ENCODE results near the gene PLD5. TPM values are rescaled to one million over a fixed set of nuclear protein-coding genes. Genes with fewer than 3 reads are reported as not detected.

Gene PLD5
- total and polyA plus RNA-seq, 2 donors: 0.16 to 0.58 TPM

DNA sequence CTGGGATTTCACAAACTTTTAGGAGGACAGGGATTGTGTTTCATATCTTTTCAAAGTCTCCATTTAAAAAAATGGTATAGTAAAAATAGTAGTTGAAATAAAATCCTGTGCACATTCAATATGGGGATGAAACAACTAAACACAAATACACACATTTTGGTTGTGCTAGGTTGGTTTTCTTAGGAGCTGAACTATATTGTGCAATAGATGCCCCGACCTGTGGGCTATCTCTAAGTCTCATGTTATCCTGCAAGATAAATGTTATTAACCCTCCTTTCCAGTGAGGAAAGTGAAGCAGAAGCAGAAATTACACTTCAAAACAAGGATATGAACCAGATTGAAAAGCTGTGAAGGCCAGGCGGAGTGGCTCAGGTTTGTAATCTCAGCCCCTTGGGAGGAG, 1.3 kb upstream of the PLD5 start:
- 52% methylated on average over 2 of the region's 2 CpGs for WGBS
- no peak overlapping the region for H3K27ac ChIP-seq (ENCODE audit: low read depth)
- no peaks in the 10 kb centered on the region for H3K4me1 ChIP-seq (ENCODE audit: insufficient read depth)
- no peaks in the 10 kb centered on the region for H3K36me3 ChIP-seq (ENCODE audit: insufficient read depth)
- DNase-seq (ENCODE audit: extremely low spot score): no peak
- H3K4me3 ChIP-seq (ENCODE audit: low read depth, low read length): no peak overlapping the region

DNA sequence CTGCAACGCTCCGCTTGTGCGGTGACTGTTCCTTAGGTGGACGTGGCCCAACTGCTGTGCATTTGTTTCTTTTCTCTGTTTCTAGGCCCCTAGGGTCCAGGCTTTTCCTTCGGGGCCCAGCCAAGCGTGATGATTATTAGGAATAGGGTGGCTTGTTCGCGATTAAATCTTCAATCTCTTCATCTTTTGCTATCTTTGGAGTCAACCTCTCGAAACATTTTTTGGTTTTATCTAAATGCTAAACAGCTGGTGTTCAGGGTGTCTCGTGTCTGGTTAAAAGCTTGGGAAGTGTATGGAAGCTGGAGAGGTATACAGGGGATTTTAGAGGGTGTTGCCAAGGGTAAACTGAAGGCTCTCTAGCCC, 844 bp upstream of the PLD5 start:
- H3K4me3 ChIP-seq (ENCODE audit: low read depth, low read length): no peak overlapping the region
- 5% methylated on average over 10 of the region's 10 CpGs for WGBS

GRCh38 chr1:242523719-242524570, 552 bp downstream of the PLD5 start:
- WGBS: 1% methylated on average over 75 of the region's 85 CpGs
- no peak overlapping the region for H3K27ac ChIP-seq (ENCODE audit: low read depth)
- no peaks in the 10 kb centered on the region for H3K36me3 ChIP-seq (ENCODE audit: insufficient read depth)
- H3K4me3 ChIP-seq (ENCODE audit: low read depth, low read length): peak overlapping the region; percentile 43
- no peaks in the 10 kb centered on the region for H3K4me1 ChIP-seq (ENCODE audit: insufficient read depth)
- DNase-seq (ENCODE audit: extremely low spot score): no peak

More for the DNA sequence above, 844 bp upstream of the PLD5 start:
- H3K4me1 ChIP-seq (ENCODE audit: insufficient read depth): no peaks in the 10 kb centered on the region
- no peak for DNase-seq (ENCODE audit: extremely low spot score)
- no peaks in the 10 kb centered on the region for H3K36me3 ChIP-seq (ENCODE audit: insufficient read depth)
- H3K27ac ChIP-seq (ENCODE audit: low read depth): no peak overlapping the region

GRCh38 chr1:242522996-242523718, 1.3 kb downstream of the PLD5 start:
- Histone ChIP-seq H3K4me3 (ENCODE audit: low read depth, low read length) (no peak overlapping the region), H3K27ac (ENCODE audit: low read depth) (no peak overlapping the region), H3K4me1 (ENCODE audit: insufficient read depth) (no peaks in the 10 kb centered on the region), H3K36me3 (ENCODE audit: insufficient read depth) (no peaks in the 10 kb centered on the region)
- 2% methylated on average over 26 of the region's 26 CpGs for WGBS
- no peak for DNase-seq (ENCODE audit: extremely low spot score)

GRCh38 chr1:242522304-242522945, 2.1 kb downstream of the PLD5 start:
- no peaks in the 10 kb centered on the region for H3K4me1 ChIP-seq (ENCODE audit: insufficient read depth)
- DNase-seq (ENCODE audit: extremely low spot score): no peak
- H3K27ac ChIP-seq (ENCODE audit: low read depth): no peak overlapping the region
- H3K4me3 ChIP-seq (ENCODE audit: low read depth, low read length): no peak overlapping the region
- WGBS: 53% methylated on average over 6 of the region's 6 CpGs
- no peaks in the 10 kb centered on the region for H3K36me3 ChIP-seq (ENCODE audit: insufficient read depth)

DNA sequence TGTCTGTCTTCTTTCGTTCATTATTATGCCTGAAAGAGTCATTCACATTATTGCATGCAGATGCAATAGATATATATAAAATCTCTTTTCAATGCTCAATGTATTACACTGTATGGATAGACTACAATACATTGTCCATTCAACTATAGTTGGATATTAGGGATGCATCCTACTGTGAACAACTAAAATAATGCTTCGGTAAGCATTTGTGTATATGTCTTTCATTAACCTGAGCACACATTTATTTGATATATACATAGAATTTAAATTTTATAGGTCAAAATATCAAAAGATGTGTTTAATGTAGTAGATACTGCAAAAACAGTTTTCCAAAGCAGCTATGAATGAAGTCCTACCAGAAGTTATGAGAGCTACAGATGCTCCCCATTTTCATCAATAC, 8.9 kb downstream of the PLD5 start:
- H3K4me1 ChIP-seq (ENCODE audit: insufficient read depth): no peaks in the 10 kb centered on the region
- H3K36me3 ChIP-seq (ENCODE audit: insufficient read depth): no peaks in the 10 kb centered on the region
- H3K27ac ChIP-seq (ENCODE audit: low read depth): no peak overlapping the region
- WGBS: 80% methylated on average over 2 of the region's 2 CpGs
- no peak overlapping the region for H3K4me3 ChIP-seq (ENCODE audit: low read depth, low read length)
- no peak for DNase-seq (ENCODE audit: extremely low spot score)

GRCh38 chr1:242506724-242507123, 17.8 kb downstream of the PLD5 start:
- WGBS: 86% methylated on average over 12 of the region's 12 CpGs
- Histone ChIP-seq H3K36me3 (ENCODE audit: insufficient read depth) (no peaks in the 10 kb centered on the region), H3K4me1 (ENCODE audit: insufficient read depth) (no peaks in the 10 kb centered on the region), H3K4me3 (ENCODE audit: low read depth, low read length) (no peak overlapping the region), H3K27ac (ENCODE audit: low read depth) (no peak overlapping the region)
- DNase-seq (ENCODE audit: extremely low spot score): no peak

- H3K4me1 ChIP-seq (ENCODE audit: insufficient read depth): no peaks in the 10 kb centered on the region
- H3K4me3 ChIP-seq (ENCODE audit: low read depth, low read length): no peak overlapping the region
- H3K27ac ChIP-seq (ENCODE audit: low read depth): no peak overlapping the region
- 51% methylated on average over 3 of the region's 3 CpGs for WGBS
- no peaks in the 10 kb centered on the region for H3K36me3 ChIP-seq (ENCODE audit: insufficient read depth)
- DNase-seq (ENCODE audit: extremely low spot score): no peak
Measured at GRCh38 chr1:242489545-242489944, 35.0 kb downstream of the PLD5 start.

DNA sequence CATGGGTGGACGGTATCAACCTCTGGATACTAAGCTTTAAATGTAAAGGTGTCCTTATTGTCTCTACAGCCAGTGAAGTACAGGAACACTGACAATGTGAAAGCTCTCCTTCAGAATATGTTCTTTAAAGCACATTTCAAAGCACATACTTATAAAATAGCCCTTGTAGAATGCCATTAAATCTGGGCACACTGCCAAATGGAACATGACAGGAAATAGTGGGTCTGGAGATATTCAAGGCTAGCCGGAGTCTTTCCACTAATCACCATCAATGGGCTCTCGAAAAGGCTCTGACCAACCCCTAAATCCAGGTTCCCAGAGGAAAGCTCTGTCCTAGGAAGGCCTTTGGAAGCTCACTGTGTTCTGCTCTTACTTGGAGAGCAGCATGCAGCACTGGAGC, 46.6 kb downstream of the PLD5 start:
- WGBS: 13% methylated on average over 3 of the region's 3 CpGs
- H3K27ac ChIP-seq (ENCODE audit: low read depth): no peak overlapping the region
- H3K4me1 ChIP-seq (ENCODE audit: insufficient read depth): no peaks in the 10 kb centered on the region
- no peaks in the 10 kb centered on the region for H3K36me3 ChIP-seq (ENCODE audit: insufficient read depth)
- DNase-seq (ENCODE audit: extremely low spot score): no peak
- no peak overlapping the region for H3K4me3 ChIP-seq (ENCODE audit: low read depth, low read length)

DNA sequence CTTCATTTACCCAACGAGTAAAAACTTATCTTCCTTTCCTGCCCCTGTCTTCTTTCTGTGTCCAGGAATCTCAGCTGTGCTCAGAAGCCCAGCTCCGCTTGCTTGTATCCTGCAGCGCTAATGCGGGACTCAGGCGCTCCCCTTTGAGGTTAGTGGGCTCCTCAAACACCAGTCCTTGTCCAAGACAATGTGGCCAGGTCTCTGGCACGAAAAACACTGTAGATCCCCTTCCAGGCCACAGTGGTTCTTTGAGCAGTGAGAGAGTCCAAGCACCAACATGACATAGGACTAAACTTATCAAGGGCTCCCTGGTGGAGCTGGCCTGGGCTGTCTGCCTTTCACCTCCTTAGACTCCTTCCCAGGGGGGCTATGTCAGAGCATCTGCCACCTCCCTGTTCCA, 53.7 kb downstream of the PLD5 start:
- Histone ChIP-seq H3K4me3 (ENCODE audit: low read depth, low read length) (no peak overlapping the region), H3K36me3 (ENCODE audit: insufficient read depth) (no peaks in the 10 kb centered on the region), H3K4me1 (ENCODE audit: insufficient read depth) (no peaks in the 10 kb centered on the region), H3K27ac (ENCODE audit: low read depth) (no peak overlapping the region)
- DNase-seq (ENCODE audit: extremely low spot score): no peak
- WGBS: 86% methylated on average over 6 of the region's 6 CpGs

GRCh38 chr1:242468784-242469183, 55.7 kb downstream of the PLD5 start:
- 34% methylated on average over 4 of the region's 4 CpGs for WGBS
- no peaks in the 10 kb centered on the region for H3K4me1 ChIP-seq (ENCODE audit: insufficient read depth)
- no peaks in the 10 kb centered on the region for H3K36me3 ChIP-seq (ENCODE audit: insufficient read depth)
- no peak overlapping the region for H3K27ac ChIP-seq (ENCODE audit: low read depth)
- no peak overlapping the region for H3K4me3 ChIP-seq (ENCODE audit: low read depth, low read length)
- DNase-seq (ENCODE audit: extremely low spot score): no peak

DNA sequence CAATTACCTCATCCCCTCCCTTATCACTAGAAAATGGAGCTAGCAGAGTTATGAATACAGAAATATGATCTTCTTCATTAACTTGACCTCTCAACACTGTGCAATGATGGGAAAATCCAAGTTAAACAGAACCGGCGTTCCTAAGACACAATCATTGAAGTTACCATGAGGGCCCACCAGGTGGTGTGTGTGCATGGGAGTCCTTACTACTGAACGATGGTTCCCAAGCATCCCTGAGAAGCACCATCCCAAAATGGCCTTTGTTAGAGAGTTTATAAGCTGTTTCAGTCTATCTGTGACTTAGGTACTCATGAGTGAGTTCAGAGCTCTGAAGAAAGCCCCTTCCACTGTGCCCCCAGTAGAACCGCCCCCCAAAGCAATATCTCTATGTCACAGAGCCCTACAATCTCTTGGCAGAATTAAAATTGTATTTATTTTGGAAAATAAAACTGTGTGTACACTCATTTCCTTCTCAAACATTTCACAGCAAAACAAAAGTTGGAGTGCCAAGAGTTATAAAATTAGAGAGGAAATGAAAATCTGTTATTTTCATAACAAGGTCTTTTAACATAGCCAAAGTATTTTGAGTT, 56.8 kb downstream of the PLD5 start:
- no peak overlapping the region for H3K27ac ChIP-seq (ENCODE audit: low read depth)
- no peaks in the 10 kb centered on the region for H3K36me3 ChIP-seq (ENCODE audit: insufficient read depth)
- no peaks in the 10 kb centered on the region for H3K4me1 ChIP-seq (ENCODE audit: insufficient read depth)
- 11% methylated on average over 4 of the region's 4 CpGs for WGBS
- peak; percentile 45 for DNase-seq (ENCODE audit: extremely low spot score)
- no peak overlapping the region for H3K4me3 ChIP-seq (ENCODE audit: low read depth, low read length)

GRCh38 chr1:242462867-242463266, 61.6 kb downstream of the PLD5 start:
- 90% methylated on average over 7 of the region's 7 CpGs for WGBS
- no peaks in the 10 kb centered on the region for H3K4me1 ChIP-seq (ENCODE audit: insufficient read depth)
- H3K27ac ChIP-seq (ENCODE audit: low read depth): no peak overlapping the region

More at GRCh38 chr1:242462867-242463266, 61.6 kb downstream of the PLD5 start:
- Histone ChIP-seq H3K4me3 (ENCODE audit: low read depth, low read length) (no peak overlapping the region), H3K36me3 (ENCODE audit: insufficient read depth) (no peaks in the 10 kb centered on the region)
- DNase-seq (ENCODE audit: extremely low spot score): no peak
